Activated naive CD4-positive, alpha-beta T cell treated with anti-CD3 and anti-CD28 coated beads, Interleukin-2, amount 50 U/mL, for 72 hours (primary cell): ENCODE results near the gene RMND5A. TPM values are rescaled to one million over a fixed set of nuclear protein-coding genes. Genes with fewer than 3 reads are reported as not detected.

Experiments
- ATAC-seq, 2 donors: fragments of 150-1000 bp; cut with Tn5 transposase; 2 replicates each; pipeline ENCODE4 v1.10.0; 2021; ENCODE audit warnings: mild to moderate bottlenecking in 2 of 2, moderate library complexity in 2 of 2
- DNase-seq, 2 donors: peaks; one replicate each; pipeline ENCODE4 v3.0.0; 2021 to 2022; ENCODE audit warnings: low spot score in 2 of 2
- H3K27ac Mint-ChIP-seq, 2 donors: one replicate each; pipeline ENCODE4 v1.8.0; 2022; ENCODE audit warnings: mild to moderate bottlenecking in 2 of 2, mixed read lengths in 2 of 2
- H3K36me3 Mint-ChIP-seq, 2 donors: one replicate each; pipeline ENCODE4 v1.8.0; 2022; ENCODE audit warnings: mixed read lengths in 2 of 2
- H3K9me3 Mint-ChIP-seq, 2 donors: one replicate each; pipeline ENCODE4 v1.8.0; 2022; ENCODE audit warnings: mixed read lengths in 2 of 2
- total RNA-seq, 2 donors: library from RNA; stranded (reverse); gene quantifications; one replicate each; pipeline ENCODE4 v1.2.3, GENCODE V29; 2022

RMND5A gene
- total RNA-seq, 2 donors from 2014 or later, result 30.1 to 33.9 TPM

GRCh38 chr2:86744152-86744551 is 24.1 kb downstream of the RMND5A start:
- peaks cover 0 to 13% of the 10 kb centered on the region in 2 donors for H3K36me3 Mint-ChIP-seq
- ATAC-seq, result no peak
- H3K9me3 Mint-ChIP-seq, result no peaks in the 10 kb centered on the region
- H3K27ac Mint-ChIP-seq, result no peak overlapping the region
- DNase-seq, result no peak

GRCh38 chr2:86746939-86747338 is 26.8 kb downstream of the RMND5A start:
- ATAC-seq, result no peak
- Mint-ChIP-seq H3K36me3 (peaks cover 12 to 34% of the 10 kb centered on the region in 2 donors), H3K9me3 (peaks cover 4 to 9% of the 10 kb centered on the region in 2 donors), H3K27ac (peak overlapping the region in 1 of 2 donors; percentile 58)
- DNase-seq, result no peak

- Mint-ChIP-seq H3K36me3 (peaks cover 12 to 41% of the 10 kb centered on the region in 2 donors), H3K9me3 (peaks cover 4 to 9% of the 10 kb centered on the region in 2 donors), H3K27ac (peak overlapping the region; percentile 33 to 58)
- peak; percentile 58 to 76 for ATAC-seq
- DNase-seq, result no peak
These were observed 27.9 kb downstream of the RMND5A start for GRCh38 chr2:86747711-86748639.

- DNase-seq (no peak), ATAC-seq (no peak)
These were observed 30.2 kb downstream of the RMND5A start for GRCh38 chr2:86750240-86750839.

GRCh38 chr2:86751778-86752177 is 31.7 kb downstream of the RMND5A start:
- peaks cover 4 to 9% of the 10 kb centered on the region in 2 donors for H3K9me3 Mint-ChIP-seq
- no peak for DNase-seq
- peaks cover 12 to 52% of the 10 kb centered on the region in 2 donors for H3K36me3 Mint-ChIP-seq
- H3K27ac Mint-ChIP-seq, result no peak overlapping the region
- ATAC-seq, result no peak

More at GRCh38 chr2:86750240-86750839, 30.2 kb downstream of the RMND5A start:
- peaks cover 12 to 39% of the 10 kb centered on the region in 2 donors for H3K36me3 Mint-ChIP-seq
- H3K27ac Mint-ChIP-seq, result no peak overlapping the region
- peaks cover 4 to 9% of the 10 kb centered on the region in 2 donors for H3K9me3 Mint-ChIP-seq

GRCh38 chr2:86752934-86753333 is 32.8 kb downstream of the RMND5A start:
- Mint-ChIP-seq H3K36me3 (peaks cover 12 to 52% of the 10 kb centered on the region in 2 donors), H3K27ac (no peak overlapping the region), H3K9me3 (peaks cover 4 to 9% of the 10 kb centered on the region in 2 donors)
- ATAC-seq, result no peak
- DNase-seq, result no peak

GRCh38 chr2:86753606-86754005 is 33.5 kb downstream of the RMND5A start:
- DNase-seq (no peak), ATAC-seq (no peak)
- Mint-ChIP-seq H3K36me3 (peaks cover 12 to 51% of the 10 kb centered on the region in 2 donors), H3K27ac (peak overlapping the region in 1 of 2 donors; percentile 55), H3K9me3 (peaks cover 4 to 9% of the 10 kb centered on the region in 2 donors)

GRCh38 chr2:86758405-86758804 is 38.3 kb downstream of the RMND5A start:
- DNase-seq (no peak), ATAC-seq (no peak)
- Mint-ChIP-seq H3K9me3 (no peaks in the 10 kb centered on the region), H3K27ac (no peak overlapping the region), H3K36me3 (peaks cover 0 to 13% of the 10 kb centered on the region in 2 donors)

- peak in 1 of 2 donors; percentile 58 for ATAC-seq
- H3K27ac Mint-ChIP-seq, result peak overlapping the region in 1 of 2 donors; percentile 75
- H3K36me3 Mint-ChIP-seq, result peaks cover 0 to 13% of the 10 kb centered on the region in 2 donors
These were observed 40.3 kb downstream of the RMND5A start for GRCh38 chr2:86760371-86760770.

GRCh38 chr2:86764661-86765309 is 44.7 kb downstream of the RMND5A start:
- peak; percentile 33 to 54 for ATAC-seq
- no peak overlapping the region for H3K27ac Mint-ChIP-seq
- H3K36me3 Mint-ChIP-seq, result no peaks in the 10 kb centered on the region

More at GRCh38 chr2:86760371-86760770, 40.3 kb downstream of the RMND5A start:
- DNase-seq, result no peak
- no peaks in the 10 kb centered on the region for H3K9me3 Mint-ChIP-seq

GRCh38 chr2:86765310-86765695 is 45.2 kb downstream of the RMND5A start:
- ATAC-seq (no peak), DNase-seq (no peak)
- no peak overlapping the region for H3K27ac Mint-ChIP-seq
- no peaks in the 10 kb centered on the region for H3K36me3 Mint-ChIP-seq
- no peaks in the 10 kb centered on the region for H3K9me3 Mint-ChIP-seq

More at GRCh38 chr2:86764661-86765309, 44.7 kb downstream of the RMND5A start:
- DNase-seq, result peak in 1 of 2 donors; percentile 22
- no peaks in the 10 kb centered on the region for H3K9me3 Mint-ChIP-seq

- H3K9me3 Mint-ChIP-seq, result no peaks in the 10 kb centered on the region
- no peak for DNase-seq
- H3K27ac Mint-ChIP-seq, result no peak overlapping the region
- peaks cover 5 to 18% of the 10 kb centered on the region in 2 donors for H3K36me3 Mint-ChIP-seq
- no peak for ATAC-seq
These were observed 48.3 kb downstream of the RMND5A start for GRCh38 chr2:86768189-86768949.

GRCh38 chr2:86769838-86770237 is 49.7 kb downstream of the RMND5A start:
- H3K27ac Mint-ChIP-seq, result no peak overlapping the region
- no peak for ATAC-seq
- H3K9me3 Mint-ChIP-seq, result no peaks in the 10 kb centered on the region
- peaks cover 11 to 19% of the 10 kb centered on the region in 2 donors for H3K36me3 Mint-ChIP-seq
- no peak for DNase-seq

- Mint-ChIP-seq H3K9me3 (no peaks in the 10 kb centered on the region), H3K27ac (no peak overlapping the region), H3K36me3 (peaks cover 11 to 19% of the 10 kb centered on the region in 2 donors)
- DNase-seq (no peak), ATAC-seq (no peak)
These were observed 50.8 kb downstream of the RMND5A start for GRCh38 chr2:86770816-86771301.

GRCh38 chr2:86772611-86773010 is 52.5 kb downstream of the RMND5A start:
- ATAC-seq, result no peak
- Mint-ChIP-seq H3K36me3 (peaks cover 11 to 19% of the 10 kb centered on the region in 2 donors), H3K9me3 (no peaks in the 10 kb centered on the region), H3K27ac (no peak overlapping the region)
- DNase-seq, result no peak

- H3K27ac Mint-ChIP-seq, result no peak overlapping the region
- H3K36me3 Mint-ChIP-seq, result peaks cover 11 to 19% of the 10 kb centered on the region in 2 donors
- no peaks in the 10 kb centered on the region for H3K9me3 Mint-ChIP-seq
- DNase-seq (no peak), ATAC-seq (no peak)
These were observed 54.8 kb downstream of the RMND5A start for GRCh38 chr2:86774862-86775261.
